HCT116 (cell line): ENCODE data around the gene TMPRSS7. TPM values are rescaled to one million over a fixed set of nuclear protein-coding genes. Genes with fewer than 3 reads are reported as not detected.

Experiments used
- ATAC-seq: fragments of 200-7000 bp; cut with Tn5 transposase; 2 replicates; pipeline ENCODE4 v1.9.1; 2020; ENCODE audit warnings: mild to moderate bottlenecking, moderate library complexity
- BruUV-seq: library from RNA; stranded (reverse); fragments of 400-500 nt; replicated peaks from 2 replicates; lab custom pipeline; 2021; lab: Mats Ljungman, UMichigan
- CTCF ChIA-PET: fragments of 300-600 bp; sonication (Branson Sonifier 250); formaldehyde crosslinking; loops from one replicate; lab custom pipeline; 2021; ENCODE audit warnings: antibody characterized with exemption; lab: Charles Lee
- POLR2A ChIA-PET: fragments of 300-600, 350-600 bp; sonication (Branson Sonifier 250); formaldehyde crosslinking; loops from one replicate; lab custom pipeline; 2021; ENCODE audit warnings: antibody characterized with exemption; lab: Charles Lee
- RAD21 ChIA-PET, 2 experiments: fragments of 300-600 bp; sonication (Branson Sonifier 250); formaldehyde crosslinking; loops; one replicate each; lab custom pipeline; 2023; ENCODE audit warnings: low total read pairs in 2 of 2; ENCODE audit not compliant: uncharacterized antibody in 2 of 2, unreplicated experiment in 2 of 2, low non-redundant PET in 1 of 2; lab: Charles Lee
- DNase-seq: peaks from one replicate; pipeline ENCODE4 v3.0.0-alpha.2; 2010; ENCODE audit warnings: low read depth, low spot score
- H2AFZ ChIP-seq: fragments of 200-600 bp; shearing (Covaris generic), sonication (generic); 2 replicates; pipeline ENCODE4 v1.6.1; 2017; ENCODE audit warnings: low read depth, mixed run types, mixed read lengths, antibody characterized with exemption, low read length; ENCODE audit not compliant: poor library complexity, severe bottlenecking
- H3K27ac ChIP-seq: 2 replicates; pipeline ENCODE4 v1.5.1; 2012; ENCODE audit warnings: low read depth, low read length
- H3K27me3 ChIP-seq: fragments of 200-600 bp; sonication (generic); 2 replicates; pipeline ENCODE4 v1.6.1; 2016; ENCODE audit warnings: mixed run types, low read length, mixed read lengths; ENCODE audit not compliant: insufficient read depth
- H3K36me3 ChIP-seq, 2 experiments: fragments of 200-500 bp in 1 of 2; fragments of 200-600 bp in 1 of 2; sonication (Bioruptor generic) in 1 of 2; sonication (generic) in 1 of 2; 2 replicates each; pipeline versions ENCODE4 v1.5.1 to v1.6.1; 2014 to 2016; ENCODE audit warnings: low read length in 2 of 2, inconsistent platforms in 1 of 2, mixed read lengths in 1 of 2, mixed run types in 1 of 2; ENCODE audit not compliant: insufficient read depth in 2 of 2, control insufficient read depth in 1 of 2
- H3K4me1 ChIP-seq, 2 experiments: fragments of 200-600 bp in 1 of 2; sonication (generic) in 1 of 2; 2 replicates each; pipeline versions ENCODE4 v1.5.1 to v1.6.1; 2012 to 2017; ENCODE audit warnings: low read length in 2 of 2, inconsistent platforms in 1 of 2, mild to moderate bottlenecking in 1 of 2, mixed read lengths in 1 of 2, mixed run types in 1 of 2, moderate library complexity in 1 of 2; ENCODE audit not compliant: insufficient read depth in 2 of 2, control insufficient read depth in 1 of 2
- H3K4me2 ChIP-seq: fragments of 200-600 bp; sonication (generic); 2 replicates; pipeline ENCODE4 v1.6.1; 2017; ENCODE audit warnings: mixed run types, low read length, mixed read lengths
- H3K4me3 ChIP-seq, 2 experiments: fragments of 200-600 bp in 1 of 2; sonication (generic) in 1 of 2; replicated peaks in 1 of 2; 2 replicates each; pipeline ENCODE4 v1.5.1; 2011 to 2016; ENCODE audit warnings: low read length in 2 of 2, control low read depth in 1 of 2, low read depth in 1 of 2, mild to moderate bottlenecking in 1 of 2, mixed read lengths in 1 of 2, mixed run types in 1 of 2
- H3K79me2 ChIP-seq: fragments of 200-600 bp; sonication (generic); 2 replicates; pipeline ENCODE4 v1.6.1; 2017; ENCODE audit warnings: mild to moderate bottlenecking, mixed run types, low read length, moderate library complexity, mixed read lengths; ENCODE audit not compliant: insufficient read depth
- H3K9ac ChIP-seq: fragments of 200-600 bp; sonication (generic); 2 replicates; pipeline ENCODE4 v1.6.1; 2016; ENCODE audit warnings: low read length, mixed read lengths
- H3K9me2 ChIP-seq: fragments of 200-600 bp; sonication (generic), shearing (Covaris generic); 2 replicates; pipeline ENCODE4 v1.6.1; 2017; ENCODE audit warnings: mixed run types, mild to moderate bottlenecking, moderate library complexity; ENCODE audit not compliant: insufficient read depth
- H3K9me3 ChIP-seq, 2 experiments: fragments of 200-500 bp in 1 of 2; fragments of 200-600 bp in 1 of 2; sonication (Bioruptor generic) in 1 of 2; sonication (generic) in 1 of 2; 2 replicates each; pipeline ENCODE4 v1.6.1; 2014 to 2017; ENCODE audit warnings: low read length in 2 of 2, mixed read lengths in 2 of 2, inconsistent platforms in 1 of 2, low read depth in 1 of 2, mild to moderate bottlenecking in 1 of 2, mixed run types in 1 of 2, moderate library complexity in 1 of 2; ENCODE audit not compliant: control insufficient read depth in 1 of 2, insufficient read depth in 1 of 2
- H4K20me1 ChIP-seq: fragments of 200-600 bp; sonication (generic), shearing (Covaris generic); 2 replicates; pipeline ENCODE4 v1.6.1; 2017; ENCODE audit warnings: mixed run types, mild to moderate bottlenecking, moderate library complexity; ENCODE audit not compliant: insufficient read depth
- CBX3 ChIP-seq: IDR thresholded peaks from 2 replicates; pipeline ENCODE4 v1.6.1; 2012; ENCODE audit warnings: low read depth
- EGR1 ChIP-seq: IDR thresholded peaks from 2 replicates; pipeline ENCODE4 v1.6.1; 2012; ENCODE audit warnings: low read depth
- EZH2phosphoT487 ChIP-seq: fragments of 200-600 bp; IDR thresholded peaks from 2 replicates; pipeline ENCODE4 v1.6.1; 2018; ENCODE audit warnings: antibody characterized with exemption, borderline replicate concordance
- FOSL1 ChIP-seq: IDR thresholded peaks from 2 replicates; pipeline ENCODE4 v1.6.1; 2012; ENCODE audit warnings: low read depth
- JUND ChIP-seq: IDR thresholded peaks from 2 replicates; pipeline ENCODE4 v1.6.1; 2012
- SP1 ChIP-seq: IDR thresholded peaks from 2 replicates; pipeline ENCODE4 v1.6.1; 2012; ENCODE audit warnings: low read depth
- SRF ChIP-seq: IDR thresholded peaks from 2 replicates; pipeline ENCODE4 v1.6.1; 2012; ENCODE audit warnings: low read depth
- YY1 ChIP-seq: IDR thresholded peaks from 2 replicates; pipeline ENCODE4 v1.6.1; 2011; ENCODE audit warnings: low read length, low read depth, moderate library complexity, mild to moderate bottlenecking; ENCODE audit not compliant: insufficient replicate concordance; ENCODE audit errors: extremely low read depth
- intact Hi-C: fragments of 100-400 bp; cut with micrococcal nuclease; formaldehyde crosslinking; loops from 2 replicates; pipeline ENCODE4 v1.10.0; 2022
- total RNA-seq: library from RNA; stranded (reverse); gene quantifications from one replicate; pipeline ENCODE4 v1.2.1, GENCODE V29; 2021; ENCODE audit not compliant: unreplicated experiment
- TF ChIP-seq, protein P1 (sequence below): IDR thresholded peaks from 2 replicates; pipeline ENCODE4 v1.6.1; 2012; ENCODE audit warnings: low read depth
- TF ChIP-seq, protein P2 (sequence below), 3 experiments: fragments of 200-600 bp in 1 of 3; sonication (generic) in 1 of 3; IDR thresholded peaks in 2 of 3; conservative IDR thresholded peaks in 1 of 3; 2 replicates each; pipeline ENCODE4 v1.5.1; 2012 to 2017; ENCODE audit warnings: low read depth in 2 of 3, low read length in 2 of 3, antibody characterized with exemption in 1 of 3, borderline replicate concordance in 1 of 3, control low read depth in 1 of 3, mild to moderate bottlenecking in 1 of 3, mixed read lengths in 1 of 3, mixed run types in 1 of 3, moderate library complexity in 1 of 3; ENCODE audit not compliant: insufficient read depth in 1 of 3
- TF ChIP-seq, protein P3 (sequence below): IDR thresholded peaks from 2 replicates; pipeline ENCODE4 v1.6.1; 2012

The TMPRSS7 gene
- total RNA-seq, 1 experiment from 2014 or later = not detected

DNA sequence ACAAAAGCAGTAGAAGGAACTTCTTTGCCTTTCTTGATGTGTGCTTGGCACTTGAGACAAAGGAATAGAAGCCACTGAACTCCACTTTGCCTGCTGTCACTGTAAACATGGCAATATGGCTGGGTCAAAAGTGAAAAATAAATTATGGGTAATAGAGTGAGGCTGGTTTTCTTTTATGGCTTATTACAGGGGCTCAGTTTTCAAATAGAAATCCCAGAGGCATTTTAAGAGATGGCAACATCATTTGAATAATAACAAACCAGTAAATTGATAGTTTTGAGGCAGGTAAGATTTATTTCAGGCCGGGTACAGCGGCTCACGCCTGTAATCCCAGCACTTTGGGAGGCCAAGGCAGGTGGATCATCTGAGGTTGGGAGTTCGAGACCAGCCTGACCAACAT lies 54.4 kb downstream of the TMPRSS7 start (continued):
- TF ChIP-seq, protein P1, sequence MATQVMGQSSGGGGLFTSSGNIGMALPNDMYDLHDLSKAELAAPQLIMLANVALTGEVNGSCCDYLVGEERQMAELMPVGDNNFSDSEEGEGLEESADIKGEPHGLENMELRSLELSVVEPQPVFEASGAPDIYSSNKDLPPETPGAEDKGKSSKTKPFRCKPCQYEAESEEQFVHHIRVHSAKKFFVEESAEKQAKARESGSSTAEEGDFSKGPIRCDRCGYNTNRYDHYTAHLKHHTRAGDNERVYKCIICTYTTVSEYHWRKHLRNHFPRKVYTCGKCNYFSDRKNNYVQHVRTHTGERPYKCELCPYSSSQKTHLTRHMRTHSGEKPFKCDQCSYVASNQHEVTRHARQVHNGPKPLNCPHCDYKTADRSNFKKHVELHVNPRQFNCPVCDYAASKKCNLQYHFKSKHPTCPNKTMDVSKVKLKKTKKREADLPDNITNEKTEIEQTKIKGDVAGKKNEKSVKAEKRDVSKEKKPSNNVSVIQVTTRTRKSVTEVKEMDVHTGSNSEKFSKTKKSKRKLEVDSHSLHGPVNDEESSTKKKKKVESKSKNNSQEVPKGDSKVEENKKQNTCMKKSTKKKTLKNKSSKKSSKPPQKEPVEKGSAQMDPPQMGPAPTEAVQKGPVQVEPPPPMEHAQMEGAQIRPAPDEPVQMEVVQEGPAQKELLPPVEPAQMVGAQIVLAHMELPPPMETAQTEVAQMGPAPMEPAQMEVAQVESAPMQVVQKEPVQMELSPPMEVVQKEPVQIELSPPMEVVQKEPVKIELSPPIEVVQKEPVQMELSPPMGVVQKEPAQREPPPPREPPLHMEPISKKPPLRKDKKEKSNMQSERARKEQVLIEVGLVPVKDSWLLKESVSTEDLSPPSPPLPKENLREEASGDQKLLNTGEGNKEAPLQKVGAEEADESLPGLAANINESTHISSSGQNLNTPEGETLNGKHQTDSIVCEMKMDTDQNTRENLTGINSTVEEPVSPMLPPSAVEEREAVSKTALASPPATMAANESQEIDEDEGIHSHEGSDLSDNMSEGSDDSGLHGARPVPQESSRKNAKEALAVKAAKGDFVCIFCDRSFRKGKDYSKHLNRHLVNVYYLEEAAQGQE = no peak

DNA sequence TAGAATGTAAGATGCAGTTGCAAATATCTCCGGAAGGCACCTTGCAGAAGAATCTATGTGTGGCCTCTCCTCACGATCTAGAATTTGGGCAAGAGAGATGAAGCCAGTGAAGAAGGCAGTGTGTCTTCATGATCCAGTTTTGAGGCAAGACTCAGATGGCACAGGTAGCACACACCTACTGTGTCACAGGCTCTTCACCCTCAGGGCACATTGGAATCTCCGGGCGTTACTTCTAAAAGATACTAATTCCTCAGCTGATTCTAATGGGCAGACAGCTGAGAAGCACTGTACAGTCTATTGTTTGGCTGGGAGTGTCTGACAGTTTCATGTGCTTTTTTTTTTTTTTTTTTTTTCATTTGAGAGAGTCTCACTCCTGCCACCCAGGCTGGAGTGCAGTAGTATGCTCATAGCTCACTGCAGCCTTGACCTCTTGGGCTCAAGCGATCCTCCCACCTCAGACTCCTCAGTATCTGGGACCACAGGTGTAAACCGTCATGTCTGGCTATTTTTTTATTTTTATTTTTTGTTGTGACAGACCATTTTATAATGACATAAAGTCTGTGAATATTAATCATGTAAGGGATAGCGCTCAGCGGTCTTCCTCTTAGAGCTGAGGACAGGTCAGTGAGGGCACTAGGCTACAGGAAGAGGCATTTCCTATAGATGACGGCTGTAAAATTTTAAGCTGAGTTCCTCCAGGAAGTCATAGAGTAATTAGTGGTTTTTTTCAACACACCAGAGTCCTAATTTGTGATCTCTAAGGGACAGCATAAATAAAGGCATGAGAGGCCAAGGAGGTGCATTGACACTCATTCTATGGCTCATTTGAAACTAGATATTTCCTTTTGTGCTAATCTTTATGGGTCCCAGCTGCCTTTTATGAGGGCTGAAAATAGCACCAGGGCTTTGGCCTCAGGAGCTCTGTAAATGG lies 55.7 kb downstream of the TMPRSS7 start:
- DNase-seq (no peak), ATAC-seq (no peak)
- ChIA-PET RAD21 (no interaction called here), POLR2A (no interaction called here), CTCF (no interaction called here)
- Histone ChIP-seq H3K27me3 (no peaks in the 10 kb centered on the region), H3K27ac (no peak overlapping the region), H3K9me3 (no peaks in the 10 kb centered on the region), H3K4me3 (no peak overlapping the region), H3K9me2 (no peaks in the 10 kb centered on the region), H3K4me1 (peaks cover 23 to 33% of the 10 kb centered on the region in 2 experiments), H3K36me3 (peaks cover 0 to 9% of the 10 kb centered on the region in 2 experiments; a peak in 1 of 4 replicates), H3K79me2 (peaks cover 75% of the 10 kb centered on the region), H3K9ac (no peak overlapping the region), H2AFZ (no peak overlapping the region), H4K20me1 (no peaks in the 10 kb centered on the region), H3K4me2 (no peak overlapping the region)
- intact Hi-C loops = no loop called here
- no TSS peak for BruUV-seq
- TF ChIP-seq, protein P1 = no peak
- TF ChIP-seq SRF = no peak
- no peak for TF ChIP-seq YY1
- no peak for TF ChIP-seq FOSL1
- TF ChIP-seq, protein P2, sequence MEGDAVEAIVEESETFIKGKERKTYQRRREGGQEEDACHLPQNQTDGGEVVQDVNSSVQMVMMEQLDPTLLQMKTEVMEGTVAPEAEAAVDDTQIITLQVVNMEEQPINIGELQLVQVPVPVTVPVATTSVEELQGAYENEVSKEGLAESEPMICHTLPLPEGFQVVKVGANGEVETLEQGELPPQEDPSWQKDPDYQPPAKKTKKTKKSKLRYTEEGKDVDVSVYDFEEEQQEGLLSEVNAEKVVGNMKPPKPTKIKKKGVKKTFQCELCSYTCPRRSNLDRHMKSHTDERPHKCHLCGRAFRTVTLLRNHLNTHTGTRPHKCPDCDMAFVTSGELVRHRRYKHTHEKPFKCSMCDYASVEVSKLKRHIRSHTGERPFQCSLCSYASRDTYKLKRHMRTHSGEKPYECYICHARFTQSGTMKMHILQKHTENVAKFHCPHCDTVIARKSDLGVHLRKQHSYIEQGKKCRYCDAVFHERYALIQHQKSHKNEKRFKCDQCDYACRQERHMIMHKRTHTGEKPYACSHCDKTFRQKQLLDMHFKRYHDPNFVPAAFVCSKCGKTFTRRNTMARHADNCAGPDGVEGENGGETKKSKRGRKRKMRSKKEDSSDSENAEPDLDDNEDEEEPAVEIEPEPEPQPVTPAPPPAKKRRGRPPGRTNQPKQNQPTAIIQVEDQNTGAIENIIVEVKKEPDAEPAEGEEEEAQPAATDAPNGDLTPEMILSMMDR (IDR thresholded peaks at IDR 0.05 in 2 of 3, conservative IDR thresholded peaks at IDR 0.05 in 1 of 3; ENCODE audit: borderline replicate concordance in 1 of 3, insufficient read depth in 1 of 3, low read depth in 2 of 3, low read length in 2 of 3) = no peak
- TF ChIP-seq, protein P3, sequence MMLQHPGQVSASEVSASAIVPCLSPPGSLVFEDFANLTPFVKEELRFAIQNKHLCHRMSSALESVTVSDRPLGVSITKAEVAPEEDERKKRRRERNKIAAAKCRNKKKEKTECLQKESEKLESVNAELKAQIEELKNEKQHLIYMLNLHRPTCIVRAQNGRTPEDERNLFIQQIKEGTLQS = no peak
- TF ChIP-seq EZH2phosphoT487 = no peak
- no peak for TF ChIP-seq EGR1
- no peak for TF ChIP-seq SP1
- no peak for TF ChIP-seq JUND
- no peak for TF ChIP-seq CBX3
